ENCODE results near the gene DLG1.

- TF ChIP-seq GATAD2A (IDR thresholded peaks at IDR 0.05) (no peak), CTCF (IDR thresholded peaks at IDR 0.05 in 2 of 3, conservative IDR thresholded peaks at IDR 0.05 in 1 of 3; ENCODE audit: insufficient read depth in 2 of 3, low read depth in 1 of 3, low read length in 3 of 3) (no peak), SMAD2 (IDR thresholded peaks at IDR 0.05; ENCODE audit: low read depth, low read length) (no peak), EZH2 (IDR thresholded peaks at IDR 0.05; ENCODE audit: borderline replicate concordance, low read depth, low read length) (no peak)
These were observed 294.7 kb downstream of the DLG1 start for GRCh38 chr3:197003461-197004385.
